Right lobe of liver (tissue), 6 donors: ENCODE data around the gene RIPK3. TPM values are rescaled to one million over a fixed set of nuclear protein-coding genes. Genes with fewer than 3 reads are reported as not detected.
"Not testable (repeated sequence)": the region's sequence is repeated elsewhere in the genome, so short reads cannot be mapped to it uniquely, and the experiment has no call there.

Experiments
- ATAC-seq, 4 donors: fragments of 200-7000 bp; cut with Tn5 transposase; one replicate each; pipeline ENCODE4 v1.9.1; 2020; ENCODE audit warnings: mild to moderate bottlenecking in 4 of 4, moderate library complexity in 4 of 4
- DNase-seq, 3 donors: peaks; one replicate each; pipeline ENCODE4 v3.0.0-alpha.2; 2020
- H3K27ac ChIP-seq, 3 donors: fragments of 200-600 bp; one replicate each; pipeline ENCODE4 v1.8.0; 2022
- H3K27me3 ChIP-seq, 2 donors: fragments of 200-600 bp; one replicate each; pipeline ENCODE4 v1.8.0; 2022
- H3K36me3 ChIP-seq, 4 donors: fragments of 200-600 bp; sonication (generic) in 1 of 4; one replicate each; pipeline versions ENCODE4 v1.5.1 to v1.8.0; 2017 to 2022; ENCODE audit warnings: control low read depth in 1 of 4
- H3K4me1 ChIP-seq, 4 donors: fragments of 200-600 bp; sonication (generic) in 1 of 4; one replicate each; pipeline versions ENCODE4 v1.5.1 to v1.8.0; 2017 to 2022; ENCODE audit warnings: control low read depth in 1 of 4
- H3K4me3 ChIP-seq, 3 donors: fragments of 200-600 bp; one replicate each; pipeline ENCODE4 v1.8.0; 2022
- H3K9me3 ChIP-seq, 4 donors: fragments of 200-600 bp; sonication (generic) in 1 of 4; one replicate each; pipeline versions ENCODE4 v1.5.1 to v1.8.0; 2017 to 2022; ENCODE audit warnings: control low read depth in 1 of 4
- CTCF ChIP-seq, 4 donors: fragments of 200-600 bp in 3 of 4; fragments of 450-650 bp in 1 of 4; IDR thresholded peaks; one replicate each; pipeline versions ENCODE4 v1.5.1 to v1.8.0; 2016 to 2022; ENCODE audit warnings: antibody characterized with exemption in 4 of 4, mild to moderate bottlenecking in 2 of 4
- POLR2A ChIP-seq: fragments of 450-650 bp; IDR thresholded peaks from one replicate; pipeline ENCODE4 v1.6.1; 2017; ENCODE audit warnings: antibody characterized with exemption, mild to moderate bottlenecking
- WGBS: methylation state at CpG from one replicate; pipeline ENCODE4 v1.1.6; 2018; ENCODE audit warnings: low coverage, low lambda C conversion rate; ENCODE audit not compliant: insufficient coverage; ENCODE audit errors: missing lambda C conversion rate; 5-methylcytosine and 5-hydroxymethylcytosine counted together
- intact Hi-C, 2 donors: fragments of 100-400 bp; cut with DNase I; formaldehyde crosslinking; loops; one replicate each; pipeline versions ENCODE4 v1.11.2 to v1.14.1; 2022
- total RNA-seq, 6 experiments: library from RNA; depleted of rRNA in 2 of 6; stranded (reverse); fragments of >200 nt in 2 of 6; fragmentation: NEBNext Ultra II Directional in 3 of 6; extraction: Animal tissue kit (Norgen Biotek cat#: 25700) in 3 of 6; gene quantifications; one replicate each; pipeline versions ENCODE4 v1.1.0 to v1.2.4, GENCODE V29; 2016 to 2023
- donor health status: DM: no; HTN: yes; CAD: no.
- donor health status: DM: no; HTN: no; CAD: no.
- donor health status: DM: no; HTN: no; CAD: no.
- donor health status: DM: no; HTN: yes; CAD: no.
- donor health status: DM: no; HTN: yes; CAD: no.

The RIPK3 gene
- total RNA-seq, 6 experiments from 2014 or later: 0.70 to 1.6 (median 0.90) TPM

GRCh38 chr14:24376448-24377070, 36.8 kb upstream of the RIPK3 start:
- ATAC-seq (no peak), DNase-seq (no peak)
- H3K36me3 ChIP-seq: no peaks in the 10 kb centered on the region
- intact Hi-C loops: no loop called here
- 68% methylated on average over 9 of the region's 16 CpGs for WGBS
- H3K4me3 ChIP-seq: no peak overlapping the region
- TF ChIP-seq CTCF (IDR thresholded peaks at IDR 0.05) (no peak), POLR2A (no peak)
- H3K27me3 ChIP-seq: no peaks in the 10 kb centered on the region
- H3K9me3 ChIP-seq: no peaks in the 10 kb centered on the region
- H3K4me1 ChIP-seq: no peaks in the 10 kb centered on the region
- no peak overlapping the region for H3K27ac ChIP-seq

GRCh38 chr14:24372701-24373416, 33.1 kb upstream of the RIPK3 start:
- ATAC-seq (peak in 3 of 4 donors; percentile 20 to 57 (median 28)), DNase-seq (no peak)
- no peaks in the 10 kb centered on the region for H3K27me3 ChIP-seq
- H3K36me3 ChIP-seq: no peaks in the 10 kb centered on the region
- WGBS: 68% methylated on average over 7 of the region's 12 CpGs
- TF ChIP-seq CTCF (IDR thresholded peaks at IDR 0.05): no peak
- TF ChIP-seq POLR2A: no peak
- no peaks in the 10 kb centered on the region for H3K4me1 ChIP-seq
- no peak overlapping the region for H3K27ac ChIP-seq
- no peaks in the 10 kb centered on the region for H3K9me3 ChIP-seq
- no peak overlapping the region for H3K4me3 ChIP-seq
- intact Hi-C loops: no loop called here

- H3K4me3 ChIP-seq, H3K9me3 ChIP-seq, H3K27ac ChIP-seq, H3K4me1 ChIP-seq, H3K27me3 ChIP-seq, DNase-seq, ATAC-seq, intact Hi-C loops, H3K36me3 ChIP-seq: not testable (repeated sequence)
- 83% methylated on average over 3 of the region's 3 CpGs for WGBS
Observed at GRCh38 chr14:24371605-24372004, 31.8 kb upstream of the RIPK3 start.

GRCh38 chr14:24370748-24371147, 31.0 kb upstream of the RIPK3 start:
- no peaks in the 10 kb centered on the region for H3K9me3 ChIP-seq
- no peaks in the 10 kb centered on the region for H3K36me3 ChIP-seq
- 80% methylated on average over 1 of the region's 1 CpG for WGBS
- no peak overlapping the region for H3K27ac ChIP-seq
- H3K27me3 ChIP-seq: no peaks in the 10 kb centered on the region
- TF ChIP-seq CTCF (IDR thresholded peaks at IDR 0.05) (no peak), POLR2A (no peak)
- H3K4me3 ChIP-seq: no peak overlapping the region
- no peaks in the 10 kb centered on the region for H3K4me1 ChIP-seq
- ATAC-seq: no peak
- DNase-seq: no peak
- intact Hi-C loops: no loop called here

- DNase-seq (no peak), ATAC-seq (no peak)
- Histone ChIP-seq H3K36me3 (no peaks in the 10 kb centered on the region), H3K4me3 (no peak overlapping the region), H3K4me1 (no peaks in the 10 kb centered on the region), H3K27me3 (no peaks in the 10 kb centered on the region), H3K27ac (no peak overlapping the region), H3K9me3 (no peaks in the 10 kb centered on the region)
- intact Hi-C loops: loop anchor here (5.0 kb wide), 1 partner anchor 62 kb away; no protein-coding TSS in a partner anchor
- no peak for TF ChIP-seq POLR2A
- TF ChIP-seq CTCF (IDR thresholded peaks at IDR 0.05): no peak
- 85% methylated on average over 5 of the region's 32 CpGs for WGBS
Observed at GRCh38 chr14:24369907-24370687, 30.3 kb upstream of the RIPK3 start.
